ENCODE data around the gene SLC16A5.
"Not testable (repeated sequence)": the region's sequence is repeated elsewhere in the genome, so short reads cannot be mapped to it uniquely, and the experiment has no call there.

Gene SLC16A5

GRCh38 chr17:75087558-75088453, at the start of gene SLC16A5:
TSS of gene SLC16A5 (plus strand) at chr17:75087954. CDS start at chr17:75093637, 5,683 bp downstream.
- peaks cover 54 to 60% of the 10 kb centered on the region in 2 donors for H3K4me1 ChIP-seq (ENCODE audit: control insufficient read depth in 1 of 2, insufficient read depth in 2 of 2, low read length in 2 of 2)
- peak within 1 kb of the TSS; percentile 75 to 92 for H3K9ac ChIP-seq (ENCODE audit: low read depth in 1 of 2, low read length in 2 of 2)

GRCh38 chr17:75039238-75039637, 48.5 kb upstream of the SLC16A5 start:
- Histone ChIP-seq H3K4me3 (ENCODE audit: low read depth in 1 of 2, low read length in 2 of 2) (no peak overlapping the region), H3K9me3 (ENCODE audit: control insufficient read depth in 1 of 2, low read length in 2 of 2) (no peaks in the 10 kb centered on the region), H3K9ac (ENCODE audit: low read depth in 1 of 2, low read length in 2 of 2) (no peak overlapping the region), H3K27ac (ENCODE audit: low read depth, low read length) (no peak overlapping the region), H3K36me3 (ENCODE audit: control insufficient read depth in 1 of 2, insufficient read depth in 2 of 2, low read length in 2 of 2) (peaks cover 22 to 41% of the 10 kb centered on the region in 2 donors), H3K27me3 (ENCODE audit: control insufficient read depth in 1 of 2, insufficient read depth in 2 of 2, low read length in 2 of 2) (no peaks in the 10 kb centered on the region), H3K4me1 (ENCODE audit: control insufficient read depth in 1 of 2, insufficient read depth in 2 of 2, low read length in 2 of 2) (peaks cover 10 to 27% of the 10 kb centered on the region in 2 donors)

More at GRCh38 chr17:75087558-75088453, at the start of gene SLC16A5:
- Histone ChIP-seq H3K27ac (ENCODE audit: low read depth, low read length) (peak within 1 kb of the TSS; percentile 94), H3K36me3 (ENCODE audit: control insufficient read depth in 1 of 2, insufficient read depth in 2 of 2, low read length in 2 of 2) (no peaks in the 10 kb centered on the region), H3K4me3 (ENCODE audit: low read depth in 1 of 2, low read length in 2 of 2) (peak within 1 kb of the TSS; percentile 73 to 83), H3K27me3 (ENCODE audit: control insufficient read depth in 1 of 2, insufficient read depth in 2 of 2, low read length in 2 of 2) (no peaks in the 10 kb centered on the region), H3K9me3 (ENCODE audit: control insufficient read depth in 1 of 2, low read length in 2 of 2) (no peaks in the 10 kb centered on the region)

- Histone ChIP-seq H3K27ac (ENCODE audit: low read depth, low read length) (no peak overlapping the region), H3K9ac (ENCODE audit: low read depth in 1 of 2, low read length in 2 of 2) (no peak overlapping the region), H3K4me1 (ENCODE audit: control insufficient read depth in 1 of 2, insufficient read depth in 2 of 2, low read length in 2 of 2) (peaks cover 0 to 6% of the 10 kb centered on the region in 2 donors), H3K4me3 (ENCODE audit: low read depth in 1 of 2, low read length in 2 of 2) (no peak overlapping the region), H3K9me3 (ENCODE audit: control insufficient read depth in 1 of 2, low read length in 2 of 2) (no peaks in the 10 kb centered on the region), H3K36me3 (ENCODE audit: control insufficient read depth in 1 of 2, insufficient read depth in 2 of 2, low read length in 2 of 2) (peaks cover 22 to 41% of the 10 kb centered on the region in 2 donors), H3K27me3 (ENCODE audit: control insufficient read depth in 1 of 2, insufficient read depth in 2 of 2, low read length in 2 of 2) (no peaks in the 10 kb centered on the region)
Observed at GRCh38 chr17:75041656-75042280, 46.0 kb upstream of the SLC16A5 start.

GRCh38 chr17:75043789-75044188, 44.0 kb upstream of the SLC16A5 start:
- H3K4me3 ChIP-seq (ENCODE audit: low read depth in 1 of 2, low read length in 2 of 2); H3K27ac ChIP-seq (ENCODE audit: low read depth, low read length); H3K9ac ChIP-seq (ENCODE audit: low read depth in 1 of 2, low read length in 2 of 2); H3K9me3 ChIP-seq (ENCODE audit: control insufficient read depth in 1 of 2, low read length in 2 of 2); H3K27me3 ChIP-seq (ENCODE audit: control insufficient read depth in 1 of 2, insufficient read depth in 2 of 2, low read length in 2 of 2): not testable (repeated sequence)
- peaks cover 12 to 17% of the 10 kb centered on the region in 2 donors for H3K4me1 ChIP-seq (ENCODE audit: control insufficient read depth in 1 of 2, insufficient read depth in 2 of 2, low read length in 2 of 2)
- H3K36me3 ChIP-seq (ENCODE audit: control insufficient read depth in 1 of 2, insufficient read depth in 2 of 2, low read length in 2 of 2), result peaks cover 22 to 35% of the 10 kb centered on the region in 2 donors

- Histone ChIP-seq H3K9ac (ENCODE audit: low read depth in 1 of 2, low read length in 2 of 2) (no peak overlapping the region), H3K4me1 (ENCODE audit: control insufficient read depth in 1 of 2, insufficient read depth in 2 of 2, low read length in 2 of 2) (peaks cover 16 to 17% of the 10 kb centered on the region in 2 donors), H3K36me3 (ENCODE audit: control insufficient read depth in 1 of 2, insufficient read depth in 2 of 2, low read length in 2 of 2) (peaks cover 17 to 29% of the 10 kb centered on the region in 2 donors), H3K9me3 (ENCODE audit: control insufficient read depth in 1 of 2, low read length in 2 of 2) (no peaks in the 10 kb centered on the region), H3K27ac (ENCODE audit: low read depth, low read length) (no peak overlapping the region), H3K4me3 (ENCODE audit: low read depth in 1 of 2, low read length in 2 of 2) (no peak overlapping the region), H3K27me3 (ENCODE audit: control insufficient read depth in 1 of 2, insufficient read depth in 2 of 2, low read length in 2 of 2) (no peaks in the 10 kb centered on the region)
Observed at GRCh38 chr17:75044716-75045115, 43.0 kb upstream of the SLC16A5 start.

GRCh38 chr17:75045946-75046406, 41.8 kb upstream of the SLC16A5 start:
- H3K36me3 ChIP-seq (ENCODE audit: control insufficient read depth in 1 of 2, insufficient read depth in 2 of 2, low read length in 2 of 2), result peaks cover 10 to 20% of the 10 kb centered on the region in 2 donors
- H3K27me3 ChIP-seq (ENCODE audit: control insufficient read depth in 1 of 2, insufficient read depth in 2 of 2, low read length in 2 of 2); H3K9me3 ChIP-seq (ENCODE audit: control insufficient read depth in 1 of 2, low read length in 2 of 2): not testable (repeated sequence)
- peak overlapping the region; percentile 87 to 91 for H3K4me3 ChIP-seq (ENCODE audit: low read depth in 1 of 2, low read length in 2 of 2)
- peak overlapping the region; percentile 99 for H3K9ac ChIP-seq (ENCODE audit: low read depth in 1 of 2, low read length in 2 of 2)
- H3K27ac ChIP-seq (ENCODE audit: low read depth, low read length), result peak overlapping the region; percentile 96
- peaks cover 16 to 17% of the 10 kb centered on the region in 2 donors for H3K4me1 ChIP-seq (ENCODE audit: control insufficient read depth in 1 of 2, insufficient read depth in 2 of 2, low read length in 2 of 2)

GRCh38 chr17:75046407-75047289, 41.1 kb upstream of the SLC16A5 start, which contains the start of the genes ATP5PD and KCTD2:
TSS of gene ATP5PD (minus strand) at chr17:75046969. CDS start at chr17:75042650, 4,319 bp downstream.
TSS of gene KCTD2 (plus strand) at chr17:75047225. CDS start at chr17:75047251, 26 bp downstream.
- Histone ChIP-seq H3K4me1 (ENCODE audit: control insufficient read depth in 1 of 2, insufficient read depth in 2 of 2, low read length in 2 of 2) (peaks cover 16 to 17% of the 10 kb centered on the region in 2 donors), H3K27me3 (ENCODE audit: control insufficient read depth in 1 of 2, insufficient read depth in 2 of 2, low read length in 2 of 2) (no peaks in the 10 kb centered on the region), H3K27ac (ENCODE audit: low read depth, low read length) (peak within 1 kb of the TSS; percentile 96), H3K9me3 (ENCODE audit: control insufficient read depth in 1 of 2, low read length in 2 of 2) (no peaks in the 10 kb centered on the region), H3K36me3 (ENCODE audit: control insufficient read depth in 1 of 2, insufficient read depth in 2 of 2, low read length in 2 of 2) (peaks cover 7 to 13% of the 10 kb centered on the region in 2 donors), H3K9ac (ENCODE audit: low read depth in 1 of 2, low read length in 2 of 2) (peak within 1 kb of the TSS; percentile 99), H3K4me3 (ENCODE audit: low read depth in 1 of 2, low read length in 2 of 2) (peak within 1 kb of the TSS; percentile 87 to 91)

- peaks cover 6% of the 10 kb centered on the region in 2 donors for H3K36me3 ChIP-seq (ENCODE audit: control insufficient read depth in 1 of 2, insufficient read depth in 2 of 2, low read length in 2 of 2)
- peaks cover 16 to 17% of the 10 kb centered on the region in 2 donors for H3K4me1 ChIP-seq (ENCODE audit: control insufficient read depth in 1 of 2, insufficient read depth in 2 of 2, low read length in 2 of 2)
- no peaks in the 10 kb centered on the region for H3K27me3 ChIP-seq (ENCODE audit: control insufficient read depth in 1 of 2, insufficient read depth in 2 of 2, low read length in 2 of 2)
- no peaks in the 10 kb centered on the region for H3K9me3 ChIP-seq (ENCODE audit: control insufficient read depth in 1 of 2, low read length in 2 of 2)
- H3K9ac ChIP-seq (ENCODE audit: low read depth in 1 of 2, low read length in 2 of 2), result peak overlapping the region; percentile 68 to 81
- H3K4me3 ChIP-seq (ENCODE audit: low read depth in 1 of 2, low read length in 2 of 2), result peak overlapping the region; percentile 63 to 86
- no peak overlapping the region for H3K27ac ChIP-seq (ENCODE audit: low read depth, low read length)
Observed at GRCh38 chr17:75047398-75048098, 40.2 kb upstream of the SLC16A5 start.
